Stimulated activated CD8-positive, alpha-beta memory T cell treated with anti-CD3 and anti-CD28 coated beads, Interleukin-7, amount 100 ng/mL, for 24 hours (primary cell): Measurements from ENCODE around the gene CRABP1.
"Not testable (repeated sequence)": the region's sequence is repeated elsewhere in the genome, so short reads cannot be mapped to it uniquely, and the experiment has no call there.

Experiments used
- DNase-seq: peaks from one replicate; pipeline ENCODE4 v3.0.0-alpha.2; 2020; ENCODE audit warnings: low read depth

CRABP1 gene

DNA sequence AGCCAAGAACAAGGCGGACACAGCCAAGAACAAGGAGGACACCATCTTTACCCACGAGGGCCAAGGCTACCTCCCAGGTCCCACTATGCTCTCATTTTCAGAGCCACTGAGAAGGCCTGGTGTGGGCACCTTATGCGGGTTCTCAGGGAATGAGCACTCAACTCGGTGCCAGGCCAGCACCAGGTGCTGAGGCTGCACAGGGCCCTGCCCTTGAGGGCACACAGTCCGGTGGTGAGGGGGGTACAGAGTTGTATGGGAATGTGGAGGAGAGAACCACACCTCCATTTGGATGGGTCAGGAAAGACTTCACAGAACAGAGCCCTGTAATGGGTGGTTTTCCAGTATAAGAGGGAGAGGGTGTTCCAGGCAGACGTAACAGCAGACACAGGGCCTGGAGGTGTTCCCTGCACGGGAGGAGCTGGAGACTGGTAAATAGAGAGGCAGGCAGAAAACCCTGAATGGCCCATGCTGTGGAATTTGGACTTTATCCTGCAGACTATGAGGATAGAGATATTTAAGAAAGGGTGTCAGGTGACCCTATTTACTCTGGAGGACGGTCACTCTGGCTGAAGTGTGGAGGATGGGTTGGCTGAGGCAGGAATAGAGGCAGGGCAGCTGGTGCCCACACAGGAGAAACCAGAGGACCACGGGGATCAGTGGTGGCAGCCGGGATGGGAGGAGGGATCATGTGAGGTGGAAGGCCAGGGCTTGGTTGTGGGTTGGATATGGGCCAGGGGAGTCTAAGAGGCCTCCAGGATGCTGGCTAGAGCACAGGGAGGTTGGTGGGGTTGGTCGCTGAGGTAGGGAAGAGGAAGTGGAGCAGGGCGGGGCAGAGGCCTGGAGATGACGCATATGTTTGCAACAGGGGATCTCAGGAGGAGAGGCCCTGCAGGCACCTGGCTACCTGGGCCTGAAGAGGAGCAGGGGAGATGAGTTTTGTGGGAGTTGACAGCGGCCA lies 34.6 kb downstream of the CRABP1 start:
- DNase-seq = no peak

DNA sequence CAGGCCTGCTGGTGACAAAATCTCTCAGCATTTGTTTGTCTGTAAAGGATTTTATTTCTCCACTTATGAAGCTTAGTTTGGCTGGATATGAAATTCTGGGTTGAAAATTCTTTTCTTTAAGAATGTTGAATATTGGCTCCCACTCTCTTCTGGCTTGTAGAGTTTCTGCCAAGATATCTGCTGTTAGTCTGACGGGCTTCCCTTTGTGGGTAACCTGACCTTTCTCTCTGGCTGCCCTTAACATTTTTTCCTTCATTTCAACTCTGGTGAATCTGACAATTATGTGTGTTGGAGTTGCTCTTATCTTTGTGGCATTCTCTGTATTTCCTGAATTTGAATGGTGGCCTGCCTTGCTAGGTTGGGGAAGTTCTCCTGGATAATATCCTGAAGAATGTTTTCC lies 40.0 kb downstream of the CRABP1 start:
- not testable (repeated sequence) for DNase-seq

DNA sequence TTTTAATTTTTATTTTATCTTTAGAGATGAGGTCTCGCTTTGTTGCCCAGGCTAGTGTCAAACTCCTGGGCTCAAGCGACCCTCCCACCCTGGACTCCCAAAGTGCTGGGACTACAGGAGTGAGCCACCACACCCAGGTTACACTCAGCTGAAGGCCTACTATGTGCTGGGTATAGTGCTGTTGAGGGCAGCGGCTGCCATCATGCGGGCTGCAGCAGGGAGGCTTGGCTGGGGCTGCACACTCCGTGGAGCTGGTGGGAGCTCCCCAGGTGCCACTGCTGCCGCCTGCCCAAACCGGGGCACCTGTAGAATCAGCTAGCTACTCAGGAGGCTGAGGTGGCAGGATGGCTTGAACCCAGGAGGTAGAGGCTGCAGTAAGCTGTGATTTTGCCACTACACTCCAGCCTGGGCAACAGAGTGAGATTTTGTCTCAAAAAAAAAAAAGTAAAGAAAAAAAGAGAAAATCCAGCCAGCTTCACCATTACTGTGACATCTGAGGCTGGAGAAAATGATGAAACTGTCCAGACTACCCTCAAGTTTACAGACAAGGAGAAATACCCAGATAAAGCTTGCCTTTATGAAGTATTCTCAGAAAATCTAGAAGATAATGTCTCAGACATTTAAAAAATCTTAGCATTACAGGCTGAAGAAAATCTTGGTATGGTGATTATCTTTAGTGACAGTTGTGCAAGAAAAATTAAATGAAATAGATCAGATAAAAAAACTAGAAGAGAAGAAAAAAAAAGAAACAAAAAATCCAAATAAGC lies 42.1 kb downstream of the CRABP1 start:
- no peak for DNase-seq

DNA sequence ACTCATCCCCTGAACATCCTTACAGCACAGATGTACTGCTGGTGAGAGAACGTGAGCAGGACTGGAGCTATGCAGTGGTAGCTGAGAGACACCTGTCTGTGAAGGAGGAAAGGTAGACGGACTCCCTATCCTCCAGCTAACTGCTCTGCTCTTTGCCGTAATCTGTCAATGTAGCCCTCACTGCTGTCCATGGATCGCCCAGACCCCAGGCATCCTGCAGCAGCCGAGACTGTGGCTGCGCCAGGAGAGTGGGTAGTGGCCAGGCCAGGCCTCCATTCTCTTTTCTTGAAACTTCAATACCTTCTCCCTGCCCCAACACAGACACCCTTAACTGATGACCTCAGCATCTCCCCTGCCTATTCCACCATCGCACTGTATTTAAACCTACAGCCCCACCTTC lies 44.5 kb downstream of the CRABP1 start:
- no peak for DNase-seq

DNA sequence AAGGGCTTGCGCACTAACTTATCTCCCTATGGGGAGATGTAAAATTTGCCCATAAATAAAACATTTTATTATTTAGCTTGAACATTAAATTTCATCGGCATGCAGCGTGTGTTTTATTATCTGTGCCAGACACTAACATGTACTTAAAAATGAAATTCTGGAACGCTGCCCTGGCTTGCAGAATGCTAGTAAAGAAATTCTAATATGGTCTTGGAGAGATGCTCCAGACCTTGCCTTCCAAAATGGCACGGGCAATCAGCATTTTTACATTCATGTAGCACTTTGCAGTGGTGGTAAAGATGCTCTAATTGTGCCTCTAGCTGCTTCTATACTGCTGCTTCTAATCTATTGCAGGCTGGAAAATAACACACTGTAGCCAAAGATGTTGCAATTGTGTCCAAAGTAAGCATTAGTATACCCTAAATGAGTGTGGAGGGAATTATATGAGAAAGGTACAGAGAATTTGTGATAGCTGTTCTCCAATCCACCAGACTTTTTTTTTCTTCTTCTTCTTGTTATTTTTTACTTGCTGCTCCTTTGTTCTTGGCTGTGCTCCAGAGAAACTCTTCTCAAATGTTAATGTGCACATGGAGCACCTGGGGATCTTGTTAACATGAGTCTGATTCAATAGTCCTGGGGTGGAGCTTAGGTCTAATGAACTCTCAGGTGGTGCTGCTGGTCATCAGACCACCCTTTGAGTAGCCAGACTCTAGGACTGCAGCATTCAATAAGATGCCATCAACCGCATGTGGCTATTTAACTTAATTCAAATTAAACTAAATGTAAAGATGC lies 47.3 kb downstream of the CRABP1 start:
- no peak for DNase-seq

DNA sequence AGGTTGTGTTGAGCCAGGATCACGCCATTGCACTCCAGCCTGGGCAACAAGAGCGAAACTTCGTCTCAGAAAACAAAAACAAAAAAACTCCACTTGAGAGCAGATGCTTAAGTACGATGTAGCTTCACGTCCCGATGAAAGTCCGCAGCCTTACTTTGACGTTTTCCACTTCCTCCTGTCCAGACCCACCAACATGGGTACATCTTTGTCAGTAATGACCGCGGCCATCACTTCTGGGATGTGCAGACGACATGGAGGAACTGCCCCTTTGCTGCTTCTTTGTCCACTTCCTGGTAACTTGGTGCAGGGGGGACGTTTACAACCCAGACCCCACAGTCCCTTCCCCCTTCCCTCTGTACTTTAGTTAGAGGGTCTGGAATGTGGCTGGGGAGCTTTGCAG lies 48.7 kb downstream of the CRABP1 start:
- DNase-seq = no peak

DNA sequence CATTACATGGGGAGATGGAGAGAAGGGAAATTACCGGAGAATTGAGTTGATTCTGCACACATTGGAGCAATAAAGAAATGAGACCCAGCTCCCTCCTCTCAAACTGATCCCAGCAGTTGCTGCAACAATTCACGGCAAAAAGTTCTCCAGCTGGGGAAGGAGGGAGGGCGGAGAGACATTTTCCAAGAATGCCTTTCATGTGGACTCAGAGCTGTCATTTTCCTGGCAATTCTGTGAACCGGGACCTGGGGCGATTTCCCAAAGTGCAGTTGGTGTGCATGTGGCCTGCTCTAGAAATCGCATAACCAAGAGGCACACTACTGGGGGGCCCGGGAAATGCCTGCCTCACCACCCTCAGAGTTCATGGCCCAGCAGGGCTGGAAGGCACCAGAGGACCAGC lies 49.2 kb downstream of the CRABP1 start:
- no peak for DNase-seq

DNA sequence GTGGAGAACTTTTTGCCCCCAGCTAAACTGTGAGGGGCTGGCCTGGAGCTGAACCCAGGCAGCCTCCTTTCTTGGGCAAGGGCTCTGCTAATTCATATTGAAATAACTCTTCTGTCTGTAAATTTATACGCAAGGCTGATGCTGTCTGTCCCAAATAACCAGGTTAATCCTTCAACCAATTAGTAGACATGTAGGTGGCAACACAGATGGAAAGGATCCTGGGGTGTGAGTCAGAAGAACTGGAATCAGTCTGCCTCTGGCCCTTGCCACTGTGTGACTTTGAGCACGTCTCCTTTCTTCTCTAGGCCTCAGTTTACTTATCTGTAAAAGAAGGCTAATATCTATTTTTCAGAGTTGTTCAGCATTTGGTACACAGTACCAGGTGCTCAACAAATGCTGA lies 49.6 kb downstream of the CRABP1 start:
- DNase-seq = no peak

DNA sequence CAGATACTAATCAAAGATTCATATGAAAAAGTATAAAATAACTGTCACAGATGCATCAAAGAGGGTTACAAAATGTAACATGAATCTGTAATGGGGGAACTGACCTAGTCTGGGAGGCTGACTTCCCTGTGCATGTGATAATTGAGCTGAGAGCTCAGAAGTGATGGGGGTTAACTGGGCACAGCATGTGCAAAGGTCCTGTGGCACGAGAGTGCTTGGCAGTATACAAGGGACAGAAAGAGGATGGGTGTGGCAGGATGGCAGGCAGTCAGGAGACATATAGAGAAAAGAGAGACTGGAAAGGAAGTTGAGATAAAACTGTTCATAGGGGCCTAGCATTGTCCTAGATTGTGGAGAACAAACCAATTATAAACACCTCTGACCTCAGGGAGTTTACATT lies 50.1 kb downstream of the CRABP1 start:
- no peak for DNase-seq

DNA sequence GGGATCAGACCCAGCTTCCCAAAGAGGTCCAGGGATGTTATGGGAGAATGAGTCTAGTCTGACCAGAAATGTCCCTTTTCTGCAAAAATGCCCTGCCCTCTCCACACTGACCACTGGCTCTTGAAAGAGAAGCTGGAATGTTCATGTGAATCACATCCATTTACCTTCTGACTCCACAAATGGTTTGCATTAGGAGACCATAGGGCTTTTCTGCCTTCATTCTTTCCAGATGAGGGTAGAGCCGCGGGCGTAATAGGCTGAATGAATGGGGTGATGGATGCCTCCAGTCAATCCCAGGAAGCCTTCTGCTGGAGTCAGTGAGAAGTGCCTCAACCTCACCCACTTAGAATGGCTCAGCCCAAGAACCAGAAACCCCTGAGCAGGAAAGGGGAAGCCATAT lies 50.7 kb downstream of the CRABP1 start:
- DNase-seq = no peak

DNA sequence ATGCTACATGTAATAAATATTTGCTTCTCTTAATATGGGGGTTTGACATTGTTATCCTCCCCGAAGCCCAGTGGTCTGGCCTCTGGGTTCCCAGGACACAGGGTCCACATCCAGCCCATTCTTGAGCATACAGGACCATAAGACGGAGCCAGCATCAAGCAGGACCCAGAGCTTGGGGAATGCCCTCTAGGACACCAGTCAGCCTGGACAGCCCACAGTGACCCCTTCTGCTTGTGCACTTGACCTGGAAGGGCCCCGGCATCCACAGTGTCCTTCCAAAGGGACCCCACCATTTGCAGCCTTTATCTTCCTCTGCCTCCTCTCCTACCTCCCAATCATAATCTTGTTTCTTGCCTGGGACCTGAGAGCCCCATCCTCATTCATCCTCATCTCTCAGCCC lies 51.6 kb downstream of the CRABP1 start:
- DNase-seq = no peak

DNA sequence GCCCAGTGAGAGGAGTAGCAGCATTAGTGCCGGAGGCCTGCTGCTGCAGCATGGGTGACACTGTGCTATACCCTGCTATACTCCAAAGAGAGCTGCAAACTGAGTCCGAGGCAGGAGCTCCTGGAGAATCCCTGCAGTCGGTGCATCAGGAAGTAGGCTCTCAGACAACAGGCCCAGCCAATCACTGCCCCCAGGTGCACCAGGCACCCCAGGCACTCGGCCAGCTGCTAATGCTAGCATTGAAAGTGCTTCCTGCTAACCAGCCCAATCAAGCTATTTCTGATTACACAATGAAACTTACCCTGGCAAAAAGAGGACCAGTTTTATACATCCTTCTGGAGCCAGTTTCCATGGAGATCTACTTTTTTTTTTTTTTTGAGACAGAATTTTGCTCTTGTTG lies 52.3 kb downstream of the CRABP1 start:
- no peak for DNase-seq

DNA sequence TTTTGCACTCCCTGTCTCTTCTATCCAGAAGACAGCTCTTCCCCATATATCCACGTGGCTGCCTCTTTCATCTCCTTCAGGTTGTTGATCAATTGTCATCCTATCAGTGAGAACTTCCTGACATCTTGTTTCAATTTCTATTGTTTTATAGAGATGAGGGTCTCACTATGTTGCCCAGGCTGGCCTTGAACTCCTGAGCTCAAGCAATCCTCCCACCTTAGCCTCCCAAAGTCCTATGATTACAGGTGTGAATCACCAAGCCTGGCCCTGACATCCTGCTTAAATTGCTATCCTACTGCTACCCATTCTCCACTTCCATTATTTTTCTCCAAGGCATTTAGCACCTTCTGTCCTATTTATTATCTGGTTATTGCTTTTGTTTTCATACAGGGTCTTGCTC lies 53.0 kb downstream of the CRABP1 start:
- DNase-seq = no peak

DNA sequence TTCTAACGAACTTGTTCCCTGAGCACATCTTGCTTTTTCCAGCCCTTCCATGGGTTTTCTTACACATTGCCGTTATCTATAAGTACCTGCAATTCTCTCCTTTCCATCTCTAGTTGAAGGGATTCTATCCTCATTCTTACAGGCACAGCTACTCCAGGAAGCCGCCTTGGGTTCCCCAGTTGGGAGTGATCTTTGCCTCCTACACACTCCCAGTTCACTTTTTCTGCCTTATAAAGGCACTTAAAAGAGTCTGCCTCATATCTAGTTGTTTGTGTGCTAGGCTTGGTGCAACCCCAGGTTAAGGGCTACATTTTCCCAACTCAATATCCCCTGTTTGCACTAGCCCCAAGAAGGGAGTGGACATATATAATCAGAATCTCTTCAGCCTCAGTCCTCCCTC lies 53.9 kb downstream of the CRABP1 start:
- DNase-seq = no peak

DNA sequence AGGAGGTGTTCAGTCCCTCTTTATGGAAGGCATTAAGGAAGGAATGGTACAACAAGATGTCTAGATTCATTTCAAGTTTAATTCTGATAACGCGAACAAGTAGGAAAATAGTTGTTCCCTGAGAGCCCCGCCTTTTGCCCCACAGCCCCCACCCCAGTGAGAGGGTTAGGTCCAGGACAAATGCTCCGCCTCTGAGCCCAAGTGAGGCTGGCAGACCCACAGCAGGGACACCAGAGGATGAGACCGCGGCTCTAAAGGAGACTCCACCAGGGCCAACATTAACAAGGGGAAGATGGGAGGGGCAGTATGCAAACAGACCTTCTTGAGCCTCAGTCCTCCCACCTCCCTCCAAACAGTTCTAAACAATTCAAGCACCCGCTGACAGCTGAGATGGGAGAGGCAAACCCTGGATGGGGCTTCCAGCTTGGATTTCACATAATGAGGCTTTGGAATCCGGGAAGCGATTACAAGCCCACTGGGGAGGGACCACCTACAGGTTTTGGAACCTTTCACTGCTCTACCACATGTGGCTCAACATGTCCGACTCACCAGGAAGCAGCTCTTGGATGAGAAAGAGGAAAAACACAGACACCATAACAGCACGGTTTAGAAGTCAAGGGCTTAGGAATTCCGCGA lies 54.9 kb downstream of the CRABP1 start:
- DNase-seq = no peak

DNA sequence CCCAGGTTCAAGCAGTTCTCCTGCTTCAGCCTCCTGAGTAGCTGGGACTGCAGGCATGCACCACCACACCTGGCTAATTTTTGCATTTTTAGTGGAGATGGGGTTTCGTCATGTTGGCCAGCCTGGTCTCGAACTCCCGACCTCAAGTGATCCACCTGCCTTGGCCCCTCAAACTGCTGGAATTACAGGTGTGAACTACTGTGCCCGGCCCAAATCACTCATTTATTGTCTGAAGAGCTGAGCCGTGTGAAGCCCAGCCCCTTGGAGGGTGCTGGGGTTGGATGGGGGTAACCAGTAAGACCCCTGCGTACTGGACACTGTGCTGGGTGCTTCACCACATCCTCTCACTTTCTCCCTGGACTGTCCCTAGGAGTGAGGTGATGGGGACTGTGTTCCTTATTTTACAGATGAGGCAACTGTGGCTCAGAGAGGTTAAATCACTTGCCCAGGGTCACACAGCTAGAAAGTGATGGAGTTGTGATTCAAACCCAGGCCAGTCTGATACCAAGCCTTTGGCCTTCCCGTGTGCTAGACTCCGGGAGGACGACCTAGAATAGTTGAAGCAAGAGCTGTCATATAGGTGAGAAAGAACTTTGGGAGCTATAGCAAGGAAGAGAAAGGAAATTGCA lies 56.1 kb downstream of the CRABP1 start:
- no peak for DNase-seq

DNA sequence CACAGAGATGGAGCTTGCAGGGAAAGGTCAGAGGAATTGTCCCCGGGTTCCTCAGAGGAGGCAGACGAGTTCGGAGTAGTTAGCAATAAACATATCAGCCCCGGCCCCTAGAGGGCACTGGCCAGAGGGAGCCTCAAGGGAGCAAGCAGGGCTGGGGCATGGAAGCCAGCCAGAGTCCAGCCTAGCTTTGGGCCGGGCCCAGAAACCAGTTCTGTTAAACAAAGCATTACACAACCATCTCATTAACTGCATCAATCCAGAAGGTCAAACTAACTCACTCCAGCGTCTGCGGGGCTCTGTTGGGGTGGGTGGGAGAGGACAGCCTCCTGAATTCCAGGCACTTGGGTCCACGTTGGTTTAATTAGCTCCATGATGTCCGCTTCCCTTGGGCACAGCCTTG lies 56.8 kb downstream of the CRABP1 start:
- DNase-seq = no peak

DNA sequence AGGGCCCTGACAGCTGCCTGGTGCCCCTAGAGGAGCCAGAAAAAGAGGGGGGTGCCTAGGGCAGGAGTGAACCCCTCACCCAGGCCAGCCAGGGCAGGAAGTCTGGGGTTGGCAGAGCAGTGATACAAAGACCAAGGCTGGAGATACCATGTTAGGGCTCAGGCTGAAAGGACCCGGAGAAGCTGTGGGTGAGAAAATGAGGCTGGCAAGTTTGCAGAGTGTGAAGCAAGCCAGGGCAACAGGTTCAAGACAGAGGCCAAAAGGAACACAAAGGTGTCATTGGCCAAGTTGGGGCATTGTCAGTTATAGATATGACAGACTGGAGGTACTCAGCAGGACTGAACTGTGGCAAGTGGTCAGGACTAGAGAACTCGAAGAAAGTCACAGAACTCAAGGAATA lies 57.2 kb downstream of the CRABP1 start:
- DNase-seq = no peak
